Stimulated activated CD8-positive, alpha-beta memory T cell treated with anti-CD3 and anti-CD28 coated beads, Interleukin-15, amount 100 ng/mL, for 48 hours (primary cell): ENCODE results near the gene PTCD2.
"Not testable (repeated sequence)": the region's sequence is repeated elsewhere in the genome, so short reads cannot be mapped to it uniquely, and the experiment has no call there.

Experiments
- DNase-seq, 2 donors: peaks; one replicate each; pipeline ENCODE4 v3.0.0-alpha.2; 2020; ENCODE audit warnings: low read depth in 2 of 2

The PTCD2 gene

GRCh38 chr5:72380492-72381274 is 60.5 kb downstream of the PTCD2 start:
- DNase-seq: no peak

- DNase-seq: no peak
Observed at GRCh38 chr5:72383280-72383679, 63.1 kb downstream of the PTCD2 start.

GRCh38 chr5:72383726-72384125 is 63.6 kb downstream of the PTCD2 start:
- no peak for DNase-seq

- no peak for DNase-seq
Observed at GRCh38 chr5:72386639-72387038, 66.5 kb downstream of the PTCD2 start.

GRCh38 chr5:72387985-72388384 is 67.8 kb downstream of the PTCD2 start:
- DNase-seq: no peak

GRCh38 chr5:72388646-72389045 is 68.5 kb downstream of the PTCD2 start:
- no peak for DNase-seq

- DNase-seq: no peak
Observed at GRCh38 chr5:72390836-72391235, 70.7 kb downstream of the PTCD2 start.

GRCh38 chr5:72392326-72392733 is 72.2 kb downstream of the PTCD2 start:
- no peak for DNase-seq

- DNase-seq: no peak
Observed at GRCh38 chr5:72393052-72393451, 72.9 kb downstream of the PTCD2 start.

GRCh38 chr5:72394688-72395087 is 74.5 kb downstream of the PTCD2 start:
- DNase-seq: no peak

GRCh38 chr5:72397836-72398235 is 77.7 kb downstream of the PTCD2 start:
- DNase-seq: no peak

GRCh38 chr5:72400950-72401349 is 80.8 kb downstream of the PTCD2 start:
- no peak for DNase-seq

GRCh38 chr5:72402381-72402890 is 82.3 kb downstream of the PTCD2 start:
- DNase-seq: no peak

- DNase-seq: no peak
Observed at GRCh38 chr5:72402959-72403628, 82.9 kb downstream of the PTCD2 start.

- DNase-seq: not testable (repeated sequence)
Observed at GRCh38 chr5:72404771-72405170, 84.6 kb downstream of the PTCD2 start.

- DNase-seq: no peak
Observed at GRCh38 chr5:72407078-72407477, 86.9 kb downstream of the PTCD2 start.

- DNase-seq: no peak
Observed at GRCh38 chr5:72407541-72407940, 87.4 kb downstream of the PTCD2 start.

GRCh38 chr5:72408127-72408526 is 88.0 kb downstream of the PTCD2 start:
- no peak for DNase-seq

GRCh38 chr5:72408603-72409002 is 88.4 kb downstream of the PTCD2 start:
- no peak for DNase-seq

- DNase-seq: no peak
Observed at GRCh38 chr5:72410688-72411295, 90.6 kb downstream of the PTCD2 start.

- DNase-seq: no peak
Observed at GRCh38 chr5:72412283-72413055, 92.3 kb downstream of the PTCD2 start.
